Subcutaneous abdominal adipose tissue (tissue), 5 donors: ENCODE measurements around the gene NLGN1.

Experiments
- H3K27ac ChIP-seq: one replicate; pipeline ENCODE4 v1.7.0; 2013; ENCODE audit warnings: low read depth, mild to moderate bottlenecking, inconsistent platforms, low read length, moderate library complexity
- H3K27me3 ChIP-seq, 5 donors: one replicate each; pipeline ENCODE4 v1.7.0; 2013; ENCODE audit warnings: low read length in 5 of 5, inconsistent platforms in 1 of 5; ENCODE audit not compliant: control insufficient read depth in 5 of 5, insufficient read depth in 4 of 5
- H3K36me3 ChIP-seq, 5 donors: one replicate each; pipeline ENCODE4 v1.7.0; 2013; ENCODE audit warnings: low read length in 5 of 5; ENCODE audit not compliant: control insufficient read depth in 5 of 5, insufficient read depth in 5 of 5
- H3K4me1 ChIP-seq, 5 donors: one replicate each; pipeline ENCODE4 v1.7.0; 2013; ENCODE audit warnings: low read length in 5 of 5, mild to moderate bottlenecking in 3 of 5, moderate library complexity in 1 of 5; ENCODE audit not compliant: control insufficient read depth in 5 of 5, insufficient read depth in 5 of 5
- H3K4me3 ChIP-seq, 5 donors: one replicate each; pipeline ENCODE4 v1.7.0; 2013; ENCODE audit warnings: low read length in 5 of 5, low read depth in 1 of 5
- H3K9ac ChIP-seq, 5 donors: one replicate each; pipeline ENCODE4 v1.7.0; 2013; ENCODE audit warnings: low read length in 5 of 5, mild to moderate bottlenecking in 4 of 5, moderate library complexity in 3 of 5
- H3K9me3 ChIP-seq, 5 donors: one replicate each; pipeline ENCODE4 v1.7.0; 2013; ENCODE audit warnings: low read length in 5 of 5; ENCODE audit not compliant: control insufficient read depth in 5 of 5
- donor health status: healthy.
- donor health status: healthy.
- donor health status: healthy.
- donor health status: healthy.
- donor health status: healthy.

Gene NLGN1

GRCh38 chr3:174333640-174334039 lies 936.1 kb downstream of the NLGN1 start:
- Histone ChIP-seq H3K4me1 (peaks cover 0 to 2% (median 0%) of the 10 kb centered on the region in 5 donors), H3K36me3 (no peaks in the 10 kb centered on the region), H3K27ac (no peak overlapping the region), H3K27me3 (no peaks in the 10 kb centered on the region), H3K9me3 (no peaks in the 10 kb centered on the region), H3K4me3 (no peak overlapping the region), H3K9ac (no peak overlapping the region)

DNA sequence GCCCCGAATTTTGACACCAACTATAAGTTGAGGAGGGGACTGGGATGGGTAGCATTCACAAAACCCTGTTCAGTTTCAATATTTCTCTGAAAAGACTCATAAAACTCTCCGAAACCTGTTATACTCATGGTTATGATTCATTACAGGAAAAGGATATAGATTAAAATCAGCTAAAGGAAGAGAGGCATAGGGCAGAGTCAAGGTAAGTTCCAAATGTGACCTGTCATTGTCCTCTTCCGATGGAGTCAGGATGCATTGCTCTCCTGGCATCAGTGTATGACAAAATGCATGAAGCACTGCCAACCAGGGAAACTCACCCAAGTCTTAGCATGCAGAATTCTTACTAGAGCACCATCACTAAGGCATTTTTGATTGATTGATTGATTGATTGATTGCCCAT lies 936.6 kb downstream of the NLGN1 start:
- Histone ChIP-seq H3K9ac (no peak overlapping the region), H3K9me3 (no peaks in the 10 kb centered on the region), H3K36me3 (no peaks in the 10 kb centered on the region), H3K4me3 (no peak overlapping the region), H3K4me1 (peaks cover 0 to 2% (median 0%) of the 10 kb centered on the region in 5 donors), H3K27ac (no peak overlapping the region), H3K27me3 (no peaks in the 10 kb centered on the region)

DNA sequence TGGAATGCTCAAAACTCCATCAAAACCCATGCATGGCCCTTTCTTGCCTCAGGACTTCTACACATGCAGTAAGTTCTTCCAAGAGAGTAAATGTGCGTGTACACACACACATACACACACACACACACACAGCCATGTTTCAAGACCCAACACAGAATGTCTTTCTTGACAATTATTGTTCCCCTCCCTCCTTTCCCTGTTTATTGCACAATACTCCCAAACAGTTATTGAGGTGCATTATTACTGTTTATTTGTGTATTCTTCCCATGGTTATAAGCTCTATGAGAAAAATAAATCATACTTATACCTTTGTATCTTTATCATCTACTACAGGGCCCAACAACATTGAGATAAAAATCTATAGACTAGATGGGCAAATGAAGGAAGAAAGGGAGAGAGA lies 937.8 kb downstream of the NLGN1 start:
- Histone ChIP-seq H3K36me3 (no peaks in the 10 kb centered on the region), H3K4me3 (no peak overlapping the region), H3K9ac (no peak overlapping the region), H3K9me3 (no peaks in the 10 kb centered on the region), H3K4me1 (peaks cover 0 to 2% (median 0%) of the 10 kb centered on the region in 5 donors), H3K27me3 (no peaks in the 10 kb centered on the region), H3K27ac (no peak overlapping the region)

DNA sequence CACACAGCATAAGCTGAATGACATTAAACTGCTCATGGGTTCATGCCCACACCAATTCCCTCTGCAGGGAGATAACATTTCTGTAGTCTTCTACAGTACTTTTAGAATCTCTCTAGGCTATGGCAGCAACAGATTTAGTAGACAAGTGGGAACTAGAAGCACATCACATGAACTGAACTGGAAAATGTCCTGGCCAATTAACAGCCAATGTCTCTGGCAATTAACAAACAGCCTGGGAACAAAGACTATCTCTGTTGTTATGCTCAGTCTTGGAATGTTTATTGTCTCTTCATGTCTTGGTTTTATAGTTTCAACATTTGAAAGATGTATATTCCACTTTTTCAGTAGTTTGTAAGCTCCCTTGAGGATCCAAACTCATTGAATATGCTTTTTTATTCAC lies 938.4 kb downstream of the NLGN1 start:
- no peaks in the 10 kb centered on the region for H3K27me3 ChIP-seq
- no peak overlapping the region for H3K27ac ChIP-seq
- no peaks in the 10 kb centered on the region for H3K4me1 ChIP-seq
- no peak overlapping the region for H3K9ac ChIP-seq
- no peaks in the 10 kb centered on the region for H3K9me3 ChIP-seq
- no peaks in the 10 kb centered on the region for H3K36me3 ChIP-seq
- H3K4me3 ChIP-seq = no peak overlapping the region
